Mesothelial cell of epicardium (in vitro differentiated cells): ENCODE results near the gene NOS3. TPM values are rescaled to one million over a fixed set of nuclear protein-coding genes. Genes with fewer than 3 reads are reported as not detected.
A peak's percentile ranks its signal among the peaks of the same experiment; 100 is the strongest.

Source experiments
- DNase-seq, 2 experiments: peaks; one replicate each; pipeline ENCODE4 v3.0.0; 2021; ENCODE audit warnings: low spot score in 2 of 2; ENCODE audit not compliant: unreplicated experiment in 2 of 2
- H3K27ac Mint-ChIP-seq: 2 replicates; pipeline ENCODE4 v1.8.0; 2021; ENCODE audit warnings: mixed read lengths
- H3K27me3 Mint-ChIP-seq: 2 replicates; pipeline ENCODE4 v1.8.0; 2021; ENCODE audit warnings: low read depth, mixed read lengths
- H3K36me3 Mint-ChIP-seq: 2 replicates; pipeline ENCODE4 v1.8.0; 2021; ENCODE audit warnings: mixed read lengths
- H3K4me1 Mint-ChIP-seq: 2 replicates; pipeline ENCODE4 v1.8.0; 2021; ENCODE audit warnings: mixed read lengths
- H3K4me3 Mint-ChIP-seq: 2 replicates; pipeline ENCODE4 v1.8.0; 2021; ENCODE audit warnings: mild to moderate bottlenecking, moderate library complexity, mixed read lengths
- H3K9me3 Mint-ChIP-seq: 2 replicates; pipeline ENCODE4 v1.8.0; 2021; ENCODE audit warnings: mixed read lengths
- CTCF ChIP-seq: fragments of 200-600 bp; sonication (generic); IDR thresholded peaks from one replicate; pipeline ENCODE4 v1.5.0; 2021; ENCODE audit warnings: antibody characterized with exemption; ENCODE audit not compliant: unreplicated experiment
- total RNA-seq: library from RNA; stranded (reverse); gene quantifications from 3 replicates; pipeline ENCODE4 v1.2.1, GENCODE V29; 2021

The NOS3 gene
- total RNA-seq, 1 donor from 2014 or later, result 6.0 TPM

- peak overlapping the region; percentile 97 for H3K27ac Mint-ChIP-seq
- peaks cover 32% of the 10 kb centered on the region for H3K4me1 Mint-ChIP-seq
- DNase-seq, result no peak
- H3K4me3 Mint-ChIP-seq, result peak overlapping the region; percentile 91
- H3K9me3 Mint-ChIP-seq, result no peaks in the 10 kb centered on the region
- no peaks in the 10 kb centered on the region for H3K27me3 Mint-ChIP-seq
- H3K36me3 Mint-ChIP-seq, result peaks cover 2% of the 10 kb centered on the region
- no peak for TF ChIP-seq CTCF
Observed at GRCh38 chr7:151028948-151029501, 38.2 kb downstream of the NOS3 start.

DNA sequence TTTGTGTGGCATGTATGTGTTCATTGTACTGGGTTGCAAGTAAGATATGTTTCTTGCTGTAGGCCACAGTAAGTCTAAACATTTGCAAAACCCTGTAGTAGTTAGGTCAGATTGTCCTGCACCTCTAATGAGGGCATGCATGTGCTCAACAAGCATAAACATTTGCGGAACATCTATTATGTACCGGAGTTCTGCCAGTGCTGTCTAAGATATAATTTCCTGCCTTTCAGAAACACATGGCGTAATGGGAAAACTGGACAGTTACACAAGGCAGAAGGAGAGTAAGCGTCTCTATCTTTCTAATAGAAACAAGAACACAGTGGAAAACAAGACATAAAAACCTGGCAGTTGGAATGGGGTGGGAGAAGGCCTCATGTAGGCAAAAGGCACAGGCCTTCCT is 40.2 kb downstream of the NOS3 start:
- no peak for DNase-seq
- no peaks in the 10 kb centered on the region for H3K9me3 Mint-ChIP-seq
- H3K36me3 Mint-ChIP-seq, result peaks cover 2% of the 10 kb centered on the region
- TF ChIP-seq CTCF, result no peak
- no peak overlapping the region for H3K27ac Mint-ChIP-seq
- no peaks in the 10 kb centered on the region for H3K27me3 Mint-ChIP-seq
- peaks cover 29% of the 10 kb centered on the region for H3K4me1 Mint-ChIP-seq
- H3K4me3 Mint-ChIP-seq, result no peak overlapping the region

DNA sequence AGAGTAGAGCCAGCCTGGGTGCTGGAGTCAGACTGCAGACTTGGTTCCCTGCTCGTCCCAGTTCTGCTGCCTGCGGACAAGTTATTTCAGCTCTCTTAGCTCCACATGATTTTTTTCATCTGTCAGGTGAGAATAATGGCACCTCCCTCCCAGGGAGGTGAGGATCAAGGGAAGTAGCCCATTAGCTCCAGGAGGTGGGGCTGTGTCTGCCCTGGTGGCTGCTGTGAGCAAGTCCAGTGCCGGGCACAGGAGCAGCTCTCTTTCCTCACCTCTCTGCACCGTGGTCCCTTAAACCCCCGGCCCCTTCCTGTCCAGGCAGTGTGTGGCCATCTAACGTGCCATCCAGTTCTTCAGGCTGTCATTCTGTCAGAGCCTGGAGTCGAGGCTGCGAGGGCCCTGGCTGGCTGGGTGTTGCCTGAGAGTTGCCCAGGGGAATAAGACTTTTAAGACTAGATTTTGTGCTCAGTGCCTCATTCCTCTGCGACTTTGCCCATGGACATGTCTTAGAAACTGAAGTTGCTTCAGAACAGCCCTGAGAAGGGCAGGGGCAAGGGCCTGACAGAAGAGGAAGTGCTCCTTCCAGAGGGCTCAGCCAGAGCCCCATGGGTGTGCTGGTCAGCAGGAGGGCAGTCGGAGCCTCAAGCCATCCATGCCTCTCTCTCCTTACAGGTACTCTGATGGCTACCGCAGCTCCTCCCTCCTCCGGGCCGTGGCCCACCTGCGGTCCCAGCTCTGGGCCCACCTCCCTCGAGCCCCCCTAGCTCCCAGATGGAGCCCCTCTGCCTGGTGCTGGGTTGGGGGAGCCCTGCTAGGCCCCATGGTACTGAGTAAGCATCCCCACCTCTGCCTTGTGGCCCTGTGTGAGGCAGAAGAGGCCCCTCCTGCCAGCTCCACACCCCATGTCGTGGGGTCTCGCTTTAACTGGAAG is 42.4 kb downstream of the NOS3 start:
- no peak for DNase-seq
- Mint-ChIP-seq H3K27me3 (no peaks in the 10 kb centered on the region), H3K4me3 (no peak overlapping the region), H3K36me3 (peaks cover 7% of the 10 kb centered on the region), H3K27ac (no peak overlapping the region), H3K9me3 (no peaks in the 10 kb centered on the region), H3K4me1 (peaks cover 10% of the 10 kb centered on the region)
- no peak for TF ChIP-seq CTCF

DNA sequence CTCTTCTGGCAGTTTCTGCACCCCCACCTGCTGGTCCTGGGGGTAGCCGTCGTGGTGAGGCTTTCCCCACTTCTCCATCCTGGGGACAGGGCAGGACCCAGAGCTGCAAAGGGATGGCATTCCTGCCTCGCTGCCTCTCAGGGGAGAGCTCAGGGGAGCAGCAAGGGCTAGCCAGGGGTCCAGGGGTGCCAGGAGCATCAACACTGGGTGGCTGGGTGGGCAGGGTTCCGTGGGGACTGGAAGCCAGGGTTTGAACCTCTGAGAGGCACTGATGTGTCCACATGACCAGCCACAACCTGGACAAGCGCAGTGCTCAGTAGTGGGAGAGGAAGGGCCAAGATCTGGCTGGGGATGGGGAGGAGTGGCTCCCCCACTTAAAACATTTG is 43.0 kb downstream of the NOS3 start:
- Mint-ChIP-seq H3K4me3 (no peak overlapping the region), H3K36me3 (peaks cover 7% of the 10 kb centered on the region), H3K27ac (no peak overlapping the region), H3K4me1 (peaks cover 10% of the 10 kb centered on the region), H3K9me3 (no peaks in the 10 kb centered on the region), H3K27me3 (no peaks in the 10 kb centered on the region)
- TF ChIP-seq CTCF, result no peak
- no peak for DNase-seq

- TF ChIP-seq CTCF, result no peak
- H3K36me3 Mint-ChIP-seq, result peaks cover 7% of the 10 kb centered on the region
- H3K4me1 Mint-ChIP-seq, result peaks cover 12% of the 10 kb centered on the region
- DNase-seq, result no peak
- no peaks in the 10 kb centered on the region for H3K9me3 Mint-ChIP-seq
- no peaks in the 10 kb centered on the region for H3K27me3 Mint-ChIP-seq
- no peak overlapping the region for H3K27ac Mint-ChIP-seq
- no peak overlapping the region for H3K4me3 Mint-ChIP-seq
Observed at GRCh38 chr7:151034312-151035025, 43.7 kb downstream of the NOS3 start.
